Body of pancreas (tissue), 4 donors: ENCODE results near the gene TBX2.

Experiments
- CTCF ChIP-seq, 7 experiments: fragments of 450-650 bp in 4 of 7; fragments of 200-600 bp in 3 of 7; sonication (generic) in 3 of 7; IDR thresholded peaks; one replicate each; pipeline ENCODE4 v1.5.1; 2016 to 2019; ENCODE audit warnings: antibody characterized with exemption in 7 of 7
- POLR2A ChIP-seq, 3 donors: fragments of 450-650 bp; IDR thresholded peaks; one replicate each; pipeline ENCODE4 v1.6.1; 2016; ENCODE audit warnings: antibody characterized with exemption in 3 of 3, mild to moderate bottlenecking in 2 of 3

- TF ChIP-seq POLR2A (IDR thresholded peaks at IDR 0.05): no peak
- no peak for TF ChIP-seq CTCF (IDR thresholded peaks at IDR 0.05)
Observed at GRCh38 chr17:61384354-61384691, 15.3 kb upstream of the TBX2 start.
